Activated CD4-positive, alpha-beta T cell treated with anti-CD3 and anti-CD28 coated beads, Interleukin-2, amount 10 ng/mL, durations not matched to agents 7 days and 5 days (primary cell): ENCODE measurements around the gene BCL2L14. TPM values are rescaled to one million over a fixed set of nuclear protein-coding genes. Genes with fewer than 3 reads are reported as not detected.

ENCODE experiments used
- CTCF ChIA-PET: fragments of 350-600 bp; sonication (Branson Sonifier 250); formaldehyde crosslinking; loops from one replicate; lab custom pipeline; 2021; ENCODE audit warnings: antibody characterized with exemption; lab: Charles Lee
- POLR2A ChIA-PET: fragments of 350-600 bp; sonication (Branson Sonifier 250); formaldehyde crosslinking; loops from one replicate; lab custom pipeline; 2021; ENCODE audit warnings: antibody characterized with exemption; lab: Charles Lee
- DNase-seq: peaks from one replicate; pipeline ENCODE4 v3.0.0-alpha.2; 2020
- H3K27ac Mint-ChIP-seq: one replicate; pipeline ENCODE4 v1.8.0; 2021; ENCODE audit warnings: mild to moderate bottlenecking, moderate library complexity, mixed read lengths
- H3K27me3 Mint-ChIP-seq: one replicate; pipeline ENCODE4 v1.8.0; 2021; ENCODE audit warnings: mixed read lengths
- H3K36me3 Mint-ChIP-seq: one replicate; pipeline ENCODE4 v1.8.0; 2021; ENCODE audit warnings: low read depth, mixed read lengths
- H3K4me1 Mint-ChIP-seq: one replicate; pipeline ENCODE4 v1.8.0; 2021; ENCODE audit warnings: mixed read lengths
- H3K4me3 Mint-ChIP-seq: one replicate; pipeline ENCODE4 v1.8.0; 2021; ENCODE audit warnings: mild to moderate bottlenecking, moderate library complexity, mixed read lengths
- H3K9me3 Mint-ChIP-seq: one replicate; pipeline ENCODE4 v1.8.0; 2021; ENCODE audit warnings: mixed read lengths
- total RNA-seq, 2 experiments: library from RNA; stranded (reverse); gene quantifications; one replicate each; pipeline ENCODE4 v1.2.3, GENCODE V29; 2021

The BCL2L14 gene
- total RNA-seq, 2 experiments from 2014 or later: 6.5 to 8.0 TPM

GRCh38 chr12:12069821-12070548 lies 754 bp upstream of the BCL2L14 start:
- Mint-ChIP-seq H3K9me3 (no peaks in the 10 kb centered on the region), H3K27ac (peak overlapping the region; percentile 90), H3K4me1 (peaks cover 36% of the 10 kb centered on the region), H3K27me3 (no peaks in the 10 kb centered on the region), H3K36me3 (peaks cover 2% of the 10 kb centered on the region), H3K4me3 (no peak overlapping the region)
- CTCF ChIA-PET: interaction anchor here (0.6 to 0.7 kb wide), 2 partner anchors 250 to 631 kb away, joined by 3 to 5 read pairs; no protein-coding TSS in a partner anchor
- POLR2A ChIA-PET: interaction anchor here (0.7 kb wide), 1 partner anchor 277 kb away, joined by 8 read pairs; no protein-coding TSS in a partner anchor
- DNase-seq: no peak

DNA sequence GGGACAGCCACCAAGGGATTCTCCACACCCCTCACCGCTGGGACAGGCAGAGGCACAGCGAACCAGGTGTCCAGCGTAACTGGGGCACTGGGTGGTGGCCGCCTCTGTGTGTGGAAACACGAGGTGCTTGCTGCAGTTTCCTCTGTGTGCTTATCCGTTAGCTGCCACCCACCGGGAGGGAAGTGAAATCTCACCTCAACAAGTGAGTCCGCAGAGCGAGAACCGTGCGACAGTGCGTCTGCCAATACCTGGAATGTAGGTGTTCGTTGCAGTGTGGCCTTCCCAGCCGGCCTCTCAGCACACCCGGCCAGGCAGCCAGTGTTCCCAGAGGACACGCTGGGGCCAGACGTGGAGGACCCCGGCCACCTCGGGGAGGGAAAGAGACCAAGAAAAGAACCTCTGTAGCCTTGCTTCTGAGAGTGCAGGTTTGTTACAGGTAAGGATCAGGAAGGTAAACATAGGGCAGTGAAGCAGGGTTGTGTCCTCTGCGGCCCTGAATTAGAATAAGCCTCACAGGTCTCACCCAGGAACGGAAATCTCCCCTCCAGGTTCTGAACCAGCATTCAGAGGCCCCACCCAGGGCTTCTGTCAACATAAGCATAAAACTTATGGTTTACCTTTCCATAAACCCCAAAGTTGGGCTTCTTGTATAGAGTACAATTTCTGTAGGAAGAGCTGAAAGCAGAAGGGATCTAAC lies 1.5 kb downstream of the BCL2L14 start:
- Mint-ChIP-seq H3K27ac (peak overlapping the region; percentile 90), H3K4me1 (peaks cover 36% of the 10 kb centered on the region), H3K9me3 (no peaks in the 10 kb centered on the region), H3K27me3 (no peaks in the 10 kb centered on the region), H3K4me3 (peak overlapping the region; percentile 81), H3K36me3 (peaks cover 2% of the 10 kb centered on the region)
- POLR2A ChIA-PET: interaction anchor here (1.1 kb wide), 1 partner anchor 526 kb away, joined by 4 read pairs; no protein-coding TSS in a partner anchor
- peak; percentile 49 for DNase-seq
- CTCF ChIA-PET: interaction anchor here (0.5 to 1.6 kb wide), 7 partner anchors 9 to 1138 kb away, joined by 3 to 7 read pairs (median 4); no protein-coding TSS in a partner anchor

- ChIA-PET POLR2A (no interaction called here), CTCF (no interaction called here)
- no peaks in the 10 kb centered on the region for H3K27me3 Mint-ChIP-seq
- DNase-seq: no peak
- H3K4me3 Mint-ChIP-seq: no peak overlapping the region
- no peaks in the 10 kb centered on the region for H3K9me3 Mint-ChIP-seq
- peaks cover 3% of the 10 kb centered on the region for H3K4me1 Mint-ChIP-seq
- no peaks in the 10 kb centered on the region for H3K36me3 Mint-ChIP-seq
- no peak overlapping the region for H3K27ac Mint-ChIP-seq
Observed at GRCh38 chr12:12079291-12079690, 8.6 kb downstream of the BCL2L14 start.

DNA sequence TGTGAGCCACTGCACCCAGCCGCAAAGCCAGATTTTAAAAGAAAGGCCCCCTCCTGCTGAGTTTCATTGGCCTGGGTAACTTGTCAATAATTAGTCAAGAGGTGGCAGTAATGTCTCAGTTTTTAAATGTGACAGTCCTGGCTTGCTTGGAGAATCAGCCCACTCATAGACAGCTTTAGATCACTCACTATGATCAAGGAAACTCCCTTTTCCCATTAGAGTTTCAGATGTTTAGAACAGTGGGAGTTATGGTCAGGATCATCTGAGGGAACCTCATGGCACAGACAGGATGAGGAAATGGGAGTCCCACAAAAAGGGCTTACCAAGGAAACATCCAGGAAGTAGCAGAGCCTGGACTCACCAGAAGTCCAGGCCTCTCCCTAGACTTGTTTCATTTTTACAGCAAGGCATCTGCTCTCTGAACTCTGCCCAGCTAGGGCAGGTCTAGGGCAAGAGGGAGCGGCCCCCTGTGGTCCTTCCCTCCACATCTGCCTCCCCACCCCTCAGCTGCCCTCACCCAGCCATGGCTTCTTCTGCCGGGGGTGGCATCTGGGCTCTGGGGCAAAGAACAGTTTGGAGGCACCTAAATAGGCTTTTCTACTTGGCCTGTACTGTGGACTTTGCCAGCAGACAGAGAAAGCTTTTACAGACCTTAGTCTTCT lies 11.2 kb downstream of the BCL2L14 start:
- Mint-ChIP-seq H3K4me1 (peaks cover 3% of the 10 kb centered on the region), H3K9me3 (no peaks in the 10 kb centered on the region), H3K4me3 (no peak overlapping the region), H3K27me3 (no peaks in the 10 kb centered on the region), H3K27ac (no peak overlapping the region), H3K36me3 (no peaks in the 10 kb centered on the region)
- no peak for DNase-seq
- ChIA-PET POLR2A (no interaction called here), CTCF (interaction anchor here (0.9 to 1.7 kb wide), 2 partner anchors 10 to 14 kb away, joined by 3 to 7 read pairs; no protein-coding TSS in a partner anchor)

DNA sequence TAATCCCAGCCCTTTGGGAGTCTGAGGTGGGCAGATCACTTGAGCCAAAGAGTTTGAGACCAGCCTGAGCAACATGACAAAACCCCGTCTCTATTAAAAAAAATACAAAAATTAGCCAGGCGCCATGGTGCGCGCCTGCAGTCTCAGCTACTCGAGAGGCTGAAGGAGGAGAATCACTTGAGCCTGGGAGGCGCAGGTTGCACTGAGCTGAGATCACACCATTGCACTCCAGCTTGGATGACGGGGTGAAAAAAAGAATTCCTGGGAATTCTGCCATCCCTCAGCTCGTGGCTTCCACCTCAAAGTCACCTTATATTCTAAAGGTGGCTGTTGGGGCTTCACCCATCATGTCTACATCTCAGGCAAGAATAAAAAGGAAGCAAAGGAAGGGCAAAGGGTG lies 12.9 kb downstream of the BCL2L14 start:
- ChIA-PET CTCF (interaction anchor here (1.0 to 2.1 kb wide), 2 partner anchors 17 to 47 kb away, joined by 3 to 4 read pairs; no protein-coding TSS in a partner anchor), POLR2A (interaction anchor here (0.7 kb wide), 1 partner anchor 245 kb away, joined by 3 read pairs; no protein-coding TSS in a partner anchor)
- no peak overlapping the region for H3K27ac Mint-ChIP-seq
- H3K36me3 Mint-ChIP-seq: peaks cover 2% of the 10 kb centered on the region
- H3K27me3 Mint-ChIP-seq: no peaks in the 10 kb centered on the region
- no peak overlapping the region for H3K4me3 Mint-ChIP-seq
- H3K4me1 Mint-ChIP-seq: peaks cover 3% of the 10 kb centered on the region
- DNase-seq: no peak
- no peaks in the 10 kb centered on the region for H3K9me3 Mint-ChIP-seq

GRCh38 chr12:12086362-12086761 lies 15.6 kb downstream of the BCL2L14 start:
- ChIA-PET CTCF (interaction anchor here (1.1 kb wide), 1 partner anchor 9 kb away, joined by 4 read pairs; no protein-coding TSS in a partner anchor), POLR2A (no interaction called here)
- Mint-ChIP-seq H3K9me3 (peaks cover 2% of the 10 kb centered on the region), H3K4me3 (no peak overlapping the region), H3K4me1 (peaks cover 3% of the 10 kb centered on the region), H3K27me3 (no peaks in the 10 kb centered on the region), H3K36me3 (peaks cover 4% of the 10 kb centered on the region), H3K27ac (no peak overlapping the region)
- DNase-seq: no peak

- DNase-seq: no peak
- ChIA-PET CTCF (no interaction called here), POLR2A (no interaction called here)
- no peak overlapping the region for H3K4me3 Mint-ChIP-seq
- H3K9me3 Mint-ChIP-seq: peaks cover 2% of the 10 kb centered on the region
- H3K27ac Mint-ChIP-seq: no peak overlapping the region
- no peaks in the 10 kb centered on the region for H3K4me1 Mint-ChIP-seq
- H3K27me3 Mint-ChIP-seq: no peaks in the 10 kb centered on the region
- peaks cover 4% of the 10 kb centered on the region for H3K36me3 Mint-ChIP-seq
Observed at GRCh38 chr12:12086973-12087692, 16.4 kb downstream of the BCL2L14 start.

- ChIA-PET POLR2A (no interaction called here), CTCF (no interaction called here)
- peaks cover 4% of the 10 kb centered on the region for H3K36me3 Mint-ChIP-seq
- no peak for DNase-seq
- no peaks in the 10 kb centered on the region for H3K4me1 Mint-ChIP-seq
- H3K27ac Mint-ChIP-seq: no peak overlapping the region
- no peaks in the 10 kb centered on the region for H3K27me3 Mint-ChIP-seq
- H3K9me3 Mint-ChIP-seq: peaks cover 2% of the 10 kb centered on the region
- H3K4me3 Mint-ChIP-seq: no peak overlapping the region
Observed at GRCh38 chr12:12087693-12088034, 16.9 kb downstream of the BCL2L14 start.

DNA sequence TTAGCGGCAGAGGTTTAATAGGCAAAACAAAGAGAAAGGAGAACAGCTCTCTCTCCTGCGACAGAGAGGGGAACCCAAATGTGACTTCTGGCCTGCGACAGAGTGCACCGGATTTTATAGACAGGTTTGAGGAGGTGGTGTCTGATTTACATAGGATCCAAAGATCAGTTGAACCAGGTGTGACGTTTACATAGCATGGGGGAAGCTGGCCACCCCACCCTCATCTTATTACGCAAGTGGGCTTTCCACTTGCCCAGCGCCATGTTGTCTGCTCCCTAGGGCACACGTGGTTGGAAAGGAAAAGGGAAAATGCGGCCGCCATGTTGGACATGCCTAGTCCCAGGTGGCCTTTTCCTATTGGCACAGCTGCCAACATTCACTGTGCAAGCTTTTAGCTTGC lies 17.4 kb downstream of the BCL2L14 start:
- Mint-ChIP-seq H3K27ac (no peak overlapping the region), H3K9me3 (peaks cover 2% of the 10 kb centered on the region), H3K4me3 (no peak overlapping the region), H3K36me3 (peaks cover 4% of the 10 kb centered on the region), H3K27me3 (no peaks in the 10 kb centered on the region), H3K4me1 (no peaks in the 10 kb centered on the region)
- CTCF ChIA-PET: no interaction called here
- no peak for DNase-seq
- POLR2A ChIA-PET: no interaction called here

GRCh38 chr12:12088761-12089160 lies 18.0 kb downstream of the BCL2L14 start:
- CTCF ChIA-PET: no interaction called here
- Mint-ChIP-seq H3K27ac (no peak overlapping the region), H3K9me3 (peaks cover 2% of the 10 kb centered on the region), H3K27me3 (no peaks in the 10 kb centered on the region), H3K4me1 (no peaks in the 10 kb centered on the region), H3K4me3 (no peak overlapping the region), H3K36me3 (peaks cover 4% of the 10 kb centered on the region)
- POLR2A ChIA-PET: no interaction called here
- DNase-seq: no peak

GRCh38 chr12:12091071-12091470 lies 20.3 kb downstream of the BCL2L14 start:
- DNase-seq: no peak
- Mint-ChIP-seq H3K27me3 (no peaks in the 10 kb centered on the region), H3K4me3 (no peak overlapping the region), H3K9me3 (peaks cover 4% of the 10 kb centered on the region), H3K36me3 (peaks cover 15% of the 10 kb centered on the region), H3K4me1 (no peaks in the 10 kb centered on the region), H3K27ac (no peak overlapping the region)
- ChIA-PET CTCF (no interaction called here), POLR2A (no interaction called here)

DNA sequence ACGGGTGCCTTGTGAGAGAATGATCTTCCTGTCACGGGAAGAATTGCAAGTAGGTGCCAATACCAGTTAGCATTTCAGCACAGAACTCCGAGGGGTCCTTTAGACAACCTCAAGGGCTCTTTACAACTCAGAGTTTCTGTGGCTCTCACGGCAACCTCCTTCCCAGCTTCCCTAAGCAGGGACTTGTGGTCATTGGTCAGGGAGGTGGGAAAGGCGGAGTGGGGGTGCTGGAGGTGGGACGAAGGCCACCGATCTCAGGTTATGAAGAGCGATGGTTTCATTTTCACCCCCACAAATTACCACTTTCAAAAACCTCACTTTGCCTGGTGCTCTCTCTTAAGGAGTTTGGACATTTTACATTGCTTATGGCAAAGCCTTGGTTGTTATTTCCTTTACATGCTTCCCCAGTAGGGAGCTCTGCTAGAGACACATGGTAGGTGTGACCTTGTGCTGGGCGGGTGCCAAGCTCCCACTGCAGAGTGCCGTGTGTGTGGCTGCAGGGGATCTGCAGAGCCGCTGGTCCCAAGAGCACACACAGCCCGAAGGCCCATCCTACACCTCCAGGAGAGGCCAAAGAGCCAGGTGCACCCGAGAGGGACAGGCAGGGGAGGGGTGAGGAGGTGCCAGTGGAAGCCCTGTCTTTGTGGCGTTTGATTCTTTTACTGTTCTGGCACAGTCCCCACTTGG lies 21.4 kb downstream of the BCL2L14 start:
- no peaks in the 10 kb centered on the region for H3K4me1 Mint-ChIP-seq
- CTCF ChIA-PET: no interaction called here
- POLR2A ChIA-PET: no interaction called here
- H3K27me3 Mint-ChIP-seq: no peaks in the 10 kb centered on the region
- no peak overlapping the region for H3K27ac Mint-ChIP-seq
- H3K4me3 Mint-ChIP-seq: no peak overlapping the region
- no peak for DNase-seq
- peaks cover 4% of the 10 kb centered on the region for H3K9me3 Mint-ChIP-seq
- peaks cover 15% of the 10 kb centered on the region for H3K36me3 Mint-ChIP-seq
